GM18867 (cell line): ENCODE data around the gene SLC6A1.

Experiments used
- ATAC-seq: cut with Tn5 transposase; IDR thresholded peaks from one replicate; pipeline ENCODE4 v1.9.1; 2021; ENCODE audit warnings: mild to moderate bottlenecking, moderate library complexity; ENCODE audit not compliant: unreplicated experiment

The SLC6A1 gene

GRCh38 chr3:11015369-11015768 is 22.8 kb downstream of the SLC6A1 start:
- no peak for ATAC-seq

- no peak for ATAC-seq
Observed at GRCh38 chr3:11016727-11017126, 24.2 kb downstream of the SLC6A1 start.

- ATAC-seq: no peak
Observed at GRCh38 chr3:11019116-11019819, 26.7 kb downstream of the SLC6A1 start.

- no peak for ATAC-seq
Observed at GRCh38 chr3:11020764-11021163, 28.2 kb downstream of the SLC6A1 start.

GRCh38 chr3:11021611-11022011 is 29.1 kb downstream of the SLC6A1 start:
- no peak for ATAC-seq

GRCh38 chr3:11022115-11022514 is 29.6 kb downstream of the SLC6A1 start:
- ATAC-seq: no peak

GRCh38 chr3:11024181-11024580 is 31.6 kb downstream of the SLC6A1 start:
- no peak for ATAC-seq

GRCh38 chr3:11029948-11030347 is 37.4 kb downstream of the SLC6A1 start:
- no peak for ATAC-seq

GRCh38 chr3:11033871-11034270 is 41.3 kb downstream of the SLC6A1 start:
- no peak for ATAC-seq

GRCh38 chr3:11034309-11034985 is 41.9 kb downstream of the SLC6A1 start:
- no peak for ATAC-seq

- no peak for ATAC-seq
Observed at GRCh38 chr3:11035757-11036505, 43.4 kb downstream of the SLC6A1 start.

GRCh38 chr3:11037241-11037873 is 44.8 kb downstream of the SLC6A1 start:
- ATAC-seq: no peak

GRCh38 chr3:11037976-11038375 is 45.4 kb downstream of the SLC6A1 start:
- ATAC-seq: no peak

GRCh38 chr3:11045536-11045935 is 53.0 kb downstream of the SLC6A1 start:
- no peak for ATAC-seq

- no peak for ATAC-seq
Observed at GRCh38 chr3:11047500-11047899, 55.0 kb downstream of the SLC6A1 start.

GRCh38 chr3:11050666-11051323 is 58.2 kb downstream of the SLC6A1 start:
- ATAC-seq: no peak

- ATAC-seq: no peak
Observed at GRCh38 chr3:11053926-11054503, 61.5 kb downstream of the SLC6A1 start.

- no peak for ATAC-seq
Observed at GRCh38 chr3:11054739-11055438, 62.3 kb downstream of the SLC6A1 start.

- ATAC-seq: no peak
Observed at GRCh38 chr3:11055496-11055895, 62.9 kb downstream of the SLC6A1 start.

GRCh38 chr3:11056531-11057050 is 64.0 kb downstream of the SLC6A1 start:
- no peak for ATAC-seq
